Measurements from ENCODE around the gene SLC28A3.

DNA sequence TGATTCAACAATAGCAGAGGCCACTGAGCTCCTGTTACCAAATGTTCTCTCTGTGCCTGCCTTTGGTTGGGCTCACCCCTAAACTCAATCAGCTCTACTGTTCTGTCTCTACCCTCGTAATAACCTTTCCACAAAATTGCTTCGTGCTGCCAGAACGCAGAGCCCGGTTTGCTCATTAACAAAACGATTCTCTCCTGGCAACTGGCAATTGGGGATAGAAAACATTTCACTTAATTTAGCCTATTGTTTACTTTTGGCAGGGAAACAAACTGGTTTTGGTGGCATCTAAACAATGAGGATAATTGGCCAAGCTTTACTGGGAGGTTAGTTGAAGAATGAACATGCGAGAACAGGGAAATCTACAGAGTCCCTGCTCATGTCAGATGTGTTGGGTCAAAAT, 56.6 kb downstream of the SLC28A3 start:
- TF ChIP-seq, protein P1, sequence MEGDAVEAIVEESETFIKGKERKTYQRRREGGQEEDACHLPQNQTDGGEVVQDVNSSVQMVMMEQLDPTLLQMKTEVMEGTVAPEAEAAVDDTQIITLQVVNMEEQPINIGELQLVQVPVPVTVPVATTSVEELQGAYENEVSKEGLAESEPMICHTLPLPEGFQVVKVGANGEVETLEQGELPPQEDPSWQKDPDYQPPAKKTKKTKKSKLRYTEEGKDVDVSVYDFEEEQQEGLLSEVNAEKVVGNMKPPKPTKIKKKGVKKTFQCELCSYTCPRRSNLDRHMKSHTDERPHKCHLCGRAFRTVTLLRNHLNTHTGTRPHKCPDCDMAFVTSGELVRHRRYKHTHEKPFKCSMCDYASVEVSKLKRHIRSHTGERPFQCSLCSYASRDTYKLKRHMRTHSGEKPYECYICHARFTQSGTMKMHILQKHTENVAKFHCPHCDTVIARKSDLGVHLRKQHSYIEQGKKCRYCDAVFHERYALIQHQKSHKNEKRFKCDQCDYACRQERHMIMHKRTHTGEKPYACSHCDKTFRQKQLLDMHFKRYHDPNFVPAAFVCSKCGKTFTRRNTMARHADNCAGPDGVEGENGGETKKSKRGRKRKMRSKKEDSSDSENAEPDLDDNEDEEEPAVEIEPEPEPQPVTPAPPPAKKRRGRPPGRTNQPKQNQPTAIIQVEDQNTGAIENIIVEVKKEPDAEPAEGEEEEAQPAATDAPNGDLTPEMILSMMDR (IDR thresholded peaks at IDR 0.05), result no peak
- no peak for TF ChIP-seq TCF7L2 (IDR thresholded peaks at IDR 0.05; ENCODE audit: low read depth, low read length)
- TF ChIP-seq SIN3A (IDR thresholded peaks at IDR 0.05; ENCODE audit: borderline replicate concordance, insufficient read depth, low read depth, low read length), result no peak
- TF ChIP-seq REST (IDR thresholded peaks at IDR 0.05; ENCODE audit: insufficient read depth in 1 of 2, low read depth in 2 of 2, low read length in 1 of 2), result no peak
